ENCODE results near the gene ACSS3.

Gene ACSS3

DNA sequence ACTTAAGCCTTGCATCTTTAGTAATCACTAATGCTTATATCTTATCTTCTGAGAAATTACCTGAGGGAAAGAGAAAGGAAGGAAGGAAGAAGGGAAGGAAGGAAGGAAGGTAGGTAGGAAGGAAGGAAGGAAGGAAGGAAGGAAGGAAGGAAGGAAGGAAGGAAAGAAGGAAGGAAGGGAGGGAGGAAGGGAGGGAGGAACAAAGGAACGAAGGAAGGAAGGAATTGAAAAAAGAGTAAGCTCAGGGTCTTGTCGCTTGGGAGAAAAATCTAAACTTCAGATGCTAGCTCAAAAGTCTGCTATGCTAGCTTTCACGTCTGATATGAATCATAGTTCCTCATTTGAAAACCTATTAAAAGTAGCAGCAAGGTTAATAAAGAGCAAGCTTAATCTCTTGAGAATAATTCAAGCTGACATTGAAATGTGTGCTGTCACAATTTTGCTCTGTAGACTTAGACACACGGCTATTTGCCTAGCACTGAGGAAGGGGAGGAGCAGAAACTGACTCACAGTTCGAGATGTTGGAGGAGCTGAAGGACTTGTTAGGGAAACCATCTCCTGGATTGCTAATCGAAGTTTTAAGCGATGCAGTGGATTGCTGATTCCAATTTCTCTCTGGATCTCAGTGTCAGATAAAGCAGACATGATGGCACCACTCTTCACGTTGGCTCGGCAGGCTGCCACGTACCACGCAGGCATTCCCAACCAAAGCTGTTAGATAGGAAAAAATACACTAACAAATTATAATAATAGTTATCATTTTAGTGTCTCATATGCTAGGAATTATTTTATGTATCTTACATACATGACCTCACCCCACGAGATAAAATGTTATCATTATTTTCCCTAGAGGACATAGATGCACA lies 216.7 kb downstream of the ACSS3 start:
- DNase-seq (ENCODE audit: insufficient read length, low spot score) (no peak), FAIRE-seq (no peak)
- TF ChIP-seq, protein P1, sequence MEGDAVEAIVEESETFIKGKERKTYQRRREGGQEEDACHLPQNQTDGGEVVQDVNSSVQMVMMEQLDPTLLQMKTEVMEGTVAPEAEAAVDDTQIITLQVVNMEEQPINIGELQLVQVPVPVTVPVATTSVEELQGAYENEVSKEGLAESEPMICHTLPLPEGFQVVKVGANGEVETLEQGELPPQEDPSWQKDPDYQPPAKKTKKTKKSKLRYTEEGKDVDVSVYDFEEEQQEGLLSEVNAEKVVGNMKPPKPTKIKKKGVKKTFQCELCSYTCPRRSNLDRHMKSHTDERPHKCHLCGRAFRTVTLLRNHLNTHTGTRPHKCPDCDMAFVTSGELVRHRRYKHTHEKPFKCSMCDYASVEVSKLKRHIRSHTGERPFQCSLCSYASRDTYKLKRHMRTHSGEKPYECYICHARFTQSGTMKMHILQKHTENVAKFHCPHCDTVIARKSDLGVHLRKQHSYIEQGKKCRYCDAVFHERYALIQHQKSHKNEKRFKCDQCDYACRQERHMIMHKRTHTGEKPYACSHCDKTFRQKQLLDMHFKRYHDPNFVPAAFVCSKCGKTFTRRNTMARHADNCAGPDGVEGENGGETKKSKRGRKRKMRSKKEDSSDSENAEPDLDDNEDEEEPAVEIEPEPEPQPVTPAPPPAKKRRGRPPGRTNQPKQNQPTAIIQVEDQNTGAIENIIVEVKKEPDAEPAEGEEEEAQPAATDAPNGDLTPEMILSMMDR (IDR thresholded peaks at IDR 0.05; ENCODE audit: insufficient read depth, missing control alignments) = no peak

DNA sequence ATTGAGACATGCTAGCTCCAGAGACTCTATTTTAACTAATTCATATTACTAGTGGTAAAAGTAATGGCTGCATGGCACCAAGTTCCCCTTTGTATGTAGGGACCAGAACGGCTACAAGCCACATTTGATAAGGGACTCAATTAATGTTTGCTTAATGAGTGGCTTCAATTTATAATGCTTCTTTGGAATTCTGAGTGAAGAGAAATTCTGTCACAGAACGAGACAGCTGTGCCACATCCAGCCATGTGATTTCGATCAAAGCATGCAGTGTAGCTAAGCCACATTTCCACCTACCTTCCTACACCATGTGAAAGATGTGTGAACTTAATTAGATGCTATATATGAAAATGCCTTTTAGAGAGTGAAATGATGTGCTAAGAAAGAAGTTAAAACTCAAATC lies 217.4 kb downstream of the ACSS3 start:
- DNase-seq (ENCODE audit: insufficient read length, low spot score) (no peak), FAIRE-seq (no peak)
- TF ChIP-seq, protein P1 (IDR thresholded peaks at IDR 0.05; ENCODE audit: insufficient read depth, missing control alignments) = no peak

DNA sequence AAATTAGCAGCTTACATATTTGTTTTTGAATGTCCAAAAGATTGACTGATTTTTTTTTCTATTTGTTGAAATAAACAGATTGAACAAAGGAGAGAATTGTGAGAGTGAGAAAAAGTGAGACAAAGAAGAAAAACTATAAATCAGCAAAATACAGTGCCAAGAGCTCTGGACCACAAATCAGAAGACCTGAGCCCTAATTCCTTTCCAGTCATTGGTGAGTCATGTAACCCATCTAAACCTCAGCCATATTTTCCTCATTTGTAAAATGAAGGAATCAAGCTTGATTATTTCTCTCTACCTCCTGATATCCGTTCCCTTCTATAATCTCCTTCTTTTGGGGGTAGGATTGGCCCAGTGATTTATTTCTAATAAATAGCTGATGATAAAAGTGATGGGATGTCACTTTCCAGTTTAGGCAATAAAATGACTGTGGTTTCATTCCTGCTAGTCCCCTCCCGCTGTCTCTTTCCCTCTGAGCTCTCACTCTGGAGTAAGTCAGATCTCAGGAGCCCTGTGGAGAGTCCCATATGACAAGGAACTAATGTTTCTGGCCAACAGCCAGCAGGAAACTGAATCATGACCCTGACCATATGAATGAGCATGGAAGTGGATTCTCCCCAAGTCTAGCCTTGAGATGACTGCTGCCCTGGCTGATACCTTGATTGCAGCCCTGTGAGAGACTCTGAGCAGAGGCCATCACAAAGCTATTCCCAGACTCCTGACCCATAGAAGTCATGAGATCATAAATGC lies 218.9 kb downstream of the ACSS3 start:
- FAIRE-seq (no peak), DNase-seq (ENCODE audit: insufficient read length, low spot score) (no peak)
- TF ChIP-seq, protein P1 (IDR thresholded peaks at IDR 0.05; ENCODE audit: insufficient read depth, missing control alignments) = no peak

DNA sequence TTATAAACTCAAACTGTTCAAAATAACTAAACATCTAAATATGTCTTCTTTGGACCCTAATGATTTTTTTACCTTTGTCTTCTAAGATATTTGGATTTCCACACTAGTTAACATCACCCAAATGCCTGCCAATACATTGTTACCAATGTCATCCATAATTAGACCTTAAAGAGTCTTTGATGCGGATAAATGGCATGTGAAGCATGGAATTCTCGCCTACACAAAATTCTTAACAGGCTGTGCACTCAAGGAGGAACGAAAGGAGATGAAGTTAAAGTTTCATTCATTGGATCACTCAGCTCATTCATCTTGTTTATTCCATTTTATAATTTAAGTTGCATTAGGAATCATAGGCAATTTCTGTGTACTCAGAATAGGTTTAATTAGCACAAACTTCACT lies 219.7 kb downstream of the ACSS3 start:
- DNase-seq (ENCODE audit: insufficient read length, low spot score) (no peak), FAIRE-seq (peak; percentile 32)
- TF ChIP-seq, protein P1 (IDR thresholded peaks at IDR 0.05; ENCODE audit: insufficient read depth, missing control alignments) = no peak

DNA sequence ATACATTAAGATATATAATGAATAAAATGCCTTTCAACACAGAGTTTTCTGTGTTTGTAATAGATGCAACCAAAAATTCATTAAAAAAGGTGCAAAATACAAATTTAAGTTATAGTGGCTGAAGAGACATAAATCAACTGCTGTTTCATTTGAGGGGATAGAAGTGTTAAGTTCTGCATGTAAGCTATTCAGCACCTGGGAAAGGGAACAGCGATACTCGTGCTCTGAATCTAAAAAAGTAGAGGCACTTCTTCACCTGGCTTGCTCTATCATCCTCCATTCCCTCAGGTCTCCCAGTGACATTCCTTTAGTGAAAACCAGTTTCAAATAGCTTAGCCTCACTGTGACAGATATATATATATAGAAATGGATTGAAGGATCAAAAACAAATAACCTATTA lies 222.6 kb downstream of the ACSS3 start:
- TF ChIP-seq, protein P1 (IDR thresholded peaks at IDR 0.05; ENCODE audit: insufficient read depth, missing control alignments) = no peak
- no peak for FAIRE-seq
- no peak for DNase-seq (ENCODE audit: insufficient read length, low spot score)

DNA sequence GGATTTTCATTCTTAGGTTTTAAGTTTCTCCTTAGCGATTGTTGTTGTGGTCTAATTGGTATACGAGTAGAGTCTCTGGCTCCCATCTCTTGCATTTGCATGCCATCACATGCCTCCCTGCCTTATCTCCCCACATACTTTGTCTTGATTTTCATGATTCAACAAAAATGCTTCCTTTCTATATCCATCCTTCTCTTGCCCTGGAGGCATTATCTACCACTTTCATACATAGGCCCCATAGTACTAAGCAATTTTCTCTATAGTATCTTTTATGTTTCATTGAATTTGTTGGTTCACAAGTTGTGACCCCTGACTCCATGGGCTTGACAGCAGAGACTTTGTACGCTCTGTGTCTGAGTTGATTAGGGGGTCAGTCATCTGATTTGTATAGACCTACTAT lies 226.1 kb downstream of the ACSS3 start:
- no peak for FAIRE-seq
- TF ChIP-seq, protein P1 (IDR thresholded peaks at IDR 0.05; ENCODE audit: insufficient read depth, missing control alignments) = no peak
- no peak for DNase-seq (ENCODE audit: insufficient read length, low spot score)

Measured in D721Med (cell line).